ENCODE data around the gene CELSR1.

The CELSR1 gene

DNA sequence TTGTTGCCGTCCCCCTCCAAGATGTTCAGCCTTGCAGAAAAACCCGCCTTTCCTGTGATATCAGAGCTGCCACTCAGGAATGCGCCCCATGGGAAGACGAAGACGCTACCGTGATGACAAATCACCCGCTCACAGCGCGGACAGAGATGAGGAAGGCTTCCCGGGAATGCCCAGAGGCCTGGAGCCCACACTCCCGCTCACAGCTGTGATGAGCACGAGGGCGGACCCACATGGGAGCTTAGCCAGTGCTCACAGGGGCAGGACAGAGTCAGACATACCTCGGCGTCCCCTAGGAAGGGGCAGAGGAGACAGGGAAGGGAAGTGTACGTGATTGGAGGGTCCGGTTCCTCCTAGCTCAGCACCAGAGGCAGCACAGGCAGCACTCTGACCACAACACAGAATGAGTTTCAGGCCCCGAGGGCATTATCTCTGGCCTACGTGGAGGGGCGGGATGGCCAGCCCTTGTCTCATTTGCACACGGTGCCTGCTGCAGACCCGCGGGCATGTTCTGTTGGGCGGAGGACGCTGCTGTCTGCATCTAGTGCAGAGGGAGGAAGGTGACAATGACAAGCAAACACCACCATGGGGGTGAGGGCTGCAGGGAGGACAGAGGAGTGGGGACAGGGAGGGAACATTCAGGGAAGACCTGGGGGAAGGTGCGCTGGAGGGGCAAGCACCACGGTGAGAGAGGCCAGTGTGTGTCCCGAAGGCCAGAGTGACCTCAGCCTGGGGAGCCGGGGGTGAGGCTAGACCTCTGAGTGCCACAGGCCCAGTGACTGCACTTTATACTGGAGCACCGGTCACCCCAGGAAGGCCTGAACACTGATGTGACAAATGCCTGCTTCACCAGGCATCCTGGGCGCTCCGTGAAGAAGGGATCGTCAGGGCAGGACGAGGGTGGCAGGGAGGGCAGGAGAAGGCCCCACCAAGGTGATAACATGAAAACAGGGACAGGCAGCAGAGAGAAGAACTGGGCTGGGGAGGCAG is 79.6 kb downstream of the CELSR1 start:
- FAIRE-seq = no peak

GRCh38 chr22:46456818-46457163 is 80.6 kb downstream of the CELSR1 start:
- no peak for FAIRE-seq

GRCh38 chr22:46455446-46455845 is 82.0 kb downstream of the CELSR1 start:
- no peak for FAIRE-seq

DNA sequence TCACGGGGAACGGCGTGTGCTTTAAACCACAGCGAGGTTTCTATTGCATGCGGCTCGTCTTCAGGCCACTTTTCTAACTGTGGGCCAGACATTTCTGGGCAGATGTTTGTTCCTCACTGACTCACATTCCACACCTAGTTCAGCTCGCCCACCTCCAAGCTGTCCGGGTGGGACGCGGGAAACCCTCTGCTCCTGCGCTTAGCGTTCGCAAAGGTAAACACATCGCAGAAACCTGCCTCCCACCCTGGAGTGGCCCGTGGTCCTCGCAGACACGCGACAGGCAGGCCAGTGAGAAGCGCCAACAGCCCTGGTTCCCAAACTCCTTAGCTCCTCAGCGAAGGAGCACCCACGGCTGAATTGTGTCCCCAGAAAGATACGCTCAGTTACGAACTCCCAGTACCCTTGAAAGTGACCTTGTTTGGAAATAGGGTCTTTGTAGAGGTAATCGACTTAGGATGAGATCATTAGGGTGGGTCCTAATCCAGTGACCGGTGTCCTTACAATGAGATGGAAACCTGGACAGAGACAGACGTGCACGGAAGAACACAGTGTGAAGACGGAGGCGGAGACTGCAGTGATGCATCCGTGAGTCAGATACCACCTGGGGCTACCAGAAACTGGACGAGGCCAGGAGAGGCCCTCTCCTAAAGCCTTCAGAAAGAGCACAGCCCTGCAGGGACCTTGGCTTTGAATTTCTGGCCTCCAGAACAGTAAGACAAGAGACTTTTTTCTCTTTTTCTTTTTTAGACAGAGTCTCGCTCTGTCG is 82.7 kb downstream of the CELSR1 start:
- no peak for FAIRE-seq

DNA sequence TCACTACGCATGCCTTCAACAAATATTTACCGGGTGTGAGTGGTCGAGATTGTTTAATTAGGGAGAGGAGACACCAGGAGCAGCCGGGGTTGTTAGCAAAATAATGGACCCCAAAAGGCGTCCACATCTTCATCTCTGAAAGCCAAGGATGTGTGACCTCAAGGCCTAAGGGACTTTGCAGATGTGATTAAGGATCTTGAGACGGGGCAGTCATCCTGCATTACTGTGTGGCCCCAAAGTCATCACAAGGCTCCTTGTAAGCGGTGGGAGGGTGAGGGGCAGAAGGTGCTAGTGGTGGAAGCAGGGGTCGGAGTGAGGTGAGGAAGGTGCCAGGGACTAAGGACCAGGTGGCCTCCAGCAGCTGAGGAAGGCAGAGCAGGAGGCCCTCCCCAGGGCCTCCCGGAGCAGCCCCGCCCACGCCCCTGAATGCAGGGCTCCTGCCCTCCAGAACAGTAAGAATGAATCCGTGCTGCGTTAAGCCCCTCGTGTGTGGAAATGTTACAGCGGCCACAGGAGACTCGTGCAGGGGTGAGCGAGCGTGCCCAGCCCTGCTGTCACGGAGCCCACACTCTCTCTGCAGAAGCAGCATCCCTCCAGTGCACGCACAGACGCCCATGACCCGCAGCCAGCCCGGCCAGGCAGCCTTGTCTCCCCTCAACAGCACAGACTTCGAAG is 83.5 kb downstream of the CELSR1 start:
- FAIRE-seq = no peak

- FAIRE-seq = no peak
Measured at GRCh38 chr22:46453006-46453828, 84.2 kb downstream of the CELSR1 start.

- no peak for FAIRE-seq
Measured at GRCh38 chr22:46452195-46453005, 85.0 kb downstream of the CELSR1 start.

DNA sequence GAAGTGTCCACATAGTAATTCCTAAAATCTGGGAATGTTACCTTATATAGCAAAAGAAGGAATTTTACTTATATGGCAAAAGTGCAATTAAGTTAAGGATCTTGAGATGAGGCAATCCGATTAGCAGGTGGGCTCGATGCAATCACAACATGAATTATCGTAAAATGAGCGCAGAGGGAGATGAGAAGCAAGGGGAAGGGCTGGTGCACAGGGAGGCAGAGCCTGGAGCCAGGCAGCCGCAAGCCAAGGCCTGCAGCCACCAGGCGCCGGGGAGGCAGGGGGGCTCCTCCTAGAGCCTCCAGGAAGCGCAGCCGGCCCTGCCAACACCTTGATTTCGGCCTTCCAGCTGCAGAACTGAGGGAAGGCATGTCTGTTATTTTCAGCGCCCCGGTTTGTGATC is 85.7 kb downstream of the CELSR1 start:
- FAIRE-seq = no peak

DNA sequence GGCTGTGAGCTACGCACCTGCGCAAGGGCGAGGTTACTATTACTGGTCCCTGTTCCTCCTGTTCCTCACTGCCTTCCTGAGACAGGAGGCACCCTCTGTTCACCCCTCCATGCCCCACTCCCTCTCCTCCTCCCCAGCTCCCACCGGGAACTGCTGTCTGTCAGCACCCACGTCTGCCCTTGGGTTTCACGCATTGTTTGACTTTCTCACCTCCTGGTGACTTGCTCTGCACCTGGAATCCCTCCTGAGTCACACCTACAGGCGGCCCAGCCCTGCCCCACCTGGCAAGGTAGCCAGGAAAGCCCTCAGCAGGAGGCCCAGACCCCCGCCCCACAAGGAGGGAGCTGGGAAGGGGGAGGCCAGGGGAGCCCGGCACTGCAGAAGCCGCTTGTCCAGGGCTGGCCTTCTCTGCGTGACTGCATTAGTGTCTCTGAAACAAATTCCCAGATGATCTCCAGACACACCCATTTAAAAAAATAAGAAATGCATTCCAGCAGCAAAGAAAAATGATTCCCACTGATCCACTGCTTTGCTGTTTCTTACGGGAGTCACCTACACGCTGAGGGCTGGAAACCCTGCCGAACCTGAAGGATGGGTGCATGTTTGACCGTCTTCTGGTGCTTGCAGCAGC is 86.4 kb downstream of the CELSR1 start:
- FAIRE-seq = no peak

DNA sequence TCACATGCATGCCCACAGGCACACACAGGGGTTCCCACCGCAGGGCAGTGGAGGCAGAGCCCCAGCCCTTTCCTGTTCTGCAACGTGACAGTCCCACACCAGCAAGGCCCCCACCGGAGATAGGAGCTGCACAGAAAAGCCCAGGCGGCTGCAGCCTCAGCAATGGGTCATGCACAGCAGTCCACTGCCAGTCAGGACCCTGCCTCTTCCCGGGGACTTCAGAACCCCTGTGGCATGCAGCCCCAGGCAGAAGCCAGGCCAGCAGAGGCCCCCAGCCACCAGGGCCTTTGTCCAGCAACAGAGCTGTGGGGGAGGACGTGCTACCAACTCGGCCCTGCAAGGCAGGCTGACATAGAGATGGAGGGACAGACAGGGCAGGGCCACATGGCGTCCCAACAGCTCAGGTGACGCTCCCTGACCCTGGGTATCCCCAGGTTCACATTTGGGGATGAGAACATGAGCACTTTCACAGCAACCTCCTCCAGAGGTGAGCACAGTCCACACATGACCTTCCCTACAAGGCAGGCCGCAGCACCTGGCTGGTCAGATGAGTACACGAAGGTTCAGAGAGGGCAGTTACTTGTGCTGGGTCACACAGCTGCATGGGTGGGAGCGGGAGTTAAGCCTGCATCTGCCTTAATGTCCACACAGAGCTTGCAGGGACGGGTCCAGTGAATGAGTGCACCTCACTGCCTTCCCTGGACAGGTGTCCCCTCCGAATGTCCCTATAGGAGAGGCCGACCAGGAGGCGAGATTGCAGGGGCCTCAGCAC is 87.3 kb downstream of the CELSR1 start:
- no peak for FAIRE-seq

GRCh38 chr22:46449116-46449691 is 88.2 kb downstream of the CELSR1 start:
- no peak for FAIRE-seq

DNA sequence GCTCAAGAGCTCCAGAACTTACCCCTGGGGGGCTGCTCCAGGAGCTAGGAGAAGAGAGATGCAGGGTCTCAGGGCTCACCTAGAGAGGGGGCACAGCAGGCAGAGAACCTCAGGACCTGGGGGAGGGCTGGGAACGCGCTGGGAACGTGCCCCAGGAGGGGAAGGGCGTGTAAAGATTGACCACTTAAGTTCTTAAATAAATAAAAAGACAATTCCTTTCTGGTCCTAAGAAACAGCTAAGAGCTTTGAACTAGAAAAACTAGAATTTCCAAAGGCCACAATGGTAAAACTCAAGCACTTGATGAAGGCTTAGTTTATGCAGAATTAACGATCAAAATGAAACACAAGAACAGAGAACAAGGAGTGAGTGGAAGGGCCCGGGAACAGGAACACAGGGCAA is 89.1 kb downstream of the CELSR1 start:
- no peak for FAIRE-seq

GRCh38 chr22:46447906-46448305 is 89.5 kb downstream of the CELSR1 start:
- FAIRE-seq = no peak

DNA sequence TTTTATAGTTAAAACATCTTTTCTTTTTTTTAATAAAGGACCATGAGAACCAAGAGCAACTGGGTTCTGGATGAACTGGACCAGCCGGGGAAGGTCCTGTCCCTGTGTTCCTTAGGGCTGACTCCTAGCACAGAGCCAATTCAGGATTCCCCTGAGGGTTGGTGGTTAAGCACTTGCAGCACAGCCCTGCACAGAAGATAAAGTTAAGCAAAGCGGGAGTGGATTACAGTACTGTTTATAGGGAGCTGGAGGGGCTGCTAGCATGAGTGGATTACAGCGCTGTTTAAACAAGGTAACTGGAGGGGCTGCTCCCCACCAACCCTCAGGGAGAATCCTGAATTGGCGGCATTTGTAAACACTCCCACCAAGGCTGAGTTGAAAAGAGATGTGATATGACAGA is 90.6 kb downstream of the CELSR1 start:
- FAIRE-seq = no peak

DNA sequence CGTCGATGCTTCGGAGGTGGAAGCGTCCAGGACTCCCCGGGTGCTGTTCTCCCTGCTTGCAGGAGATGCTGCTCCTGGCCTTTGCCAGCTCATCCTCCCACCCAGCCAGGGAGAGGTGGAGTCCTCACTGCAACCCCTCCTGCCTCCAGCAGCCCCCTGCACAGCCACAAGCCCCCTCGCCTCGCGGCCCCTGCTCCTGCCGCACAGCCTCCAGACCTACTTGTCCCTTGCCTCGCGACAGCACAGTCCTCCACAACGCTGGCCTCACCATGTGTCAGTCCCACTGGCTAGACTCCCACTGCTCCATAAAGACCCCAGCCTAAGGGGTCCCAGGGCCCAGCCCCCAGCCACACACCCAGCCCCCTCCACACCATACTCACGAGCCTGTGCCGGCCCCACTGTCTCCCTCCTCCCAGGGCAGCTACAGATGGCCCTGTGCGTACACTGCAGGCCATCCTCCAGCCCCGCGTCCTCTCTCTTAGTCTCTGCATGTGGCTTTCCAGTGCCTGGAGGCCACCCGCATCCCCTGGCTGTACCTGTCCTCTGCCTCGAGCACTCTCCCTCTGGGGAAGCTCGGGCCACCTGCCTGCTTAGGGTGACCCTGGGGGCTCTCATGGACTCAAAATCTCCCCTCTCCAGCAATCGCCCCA is 91.5 kb downstream of the CELSR1 start:
- no peak for FAIRE-seq

DNA sequence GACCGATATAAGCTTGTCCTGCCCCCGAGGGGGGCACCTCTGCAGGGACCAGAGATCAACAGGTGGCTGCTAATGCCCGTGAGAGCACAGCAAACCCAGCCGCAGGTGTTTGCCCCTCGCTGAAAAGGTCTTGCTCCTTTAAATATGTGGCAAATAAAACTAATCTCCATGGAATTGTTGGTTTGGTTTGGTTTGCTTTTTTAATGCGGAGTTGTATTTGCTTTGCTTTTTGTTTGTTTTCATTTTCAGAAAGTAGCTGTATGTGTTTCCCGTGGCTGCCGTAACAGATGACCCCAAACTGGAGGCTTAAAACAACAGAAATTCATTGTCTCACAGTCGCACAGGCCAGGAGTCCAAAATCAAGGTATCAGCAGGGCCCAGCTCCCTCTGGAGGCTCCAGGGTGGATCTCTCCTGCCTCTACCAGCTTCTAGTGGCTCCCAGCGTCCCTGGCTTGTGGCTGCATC is 93.0 kb downstream of the CELSR1 start:
- no peak for FAIRE-seq

DNA sequence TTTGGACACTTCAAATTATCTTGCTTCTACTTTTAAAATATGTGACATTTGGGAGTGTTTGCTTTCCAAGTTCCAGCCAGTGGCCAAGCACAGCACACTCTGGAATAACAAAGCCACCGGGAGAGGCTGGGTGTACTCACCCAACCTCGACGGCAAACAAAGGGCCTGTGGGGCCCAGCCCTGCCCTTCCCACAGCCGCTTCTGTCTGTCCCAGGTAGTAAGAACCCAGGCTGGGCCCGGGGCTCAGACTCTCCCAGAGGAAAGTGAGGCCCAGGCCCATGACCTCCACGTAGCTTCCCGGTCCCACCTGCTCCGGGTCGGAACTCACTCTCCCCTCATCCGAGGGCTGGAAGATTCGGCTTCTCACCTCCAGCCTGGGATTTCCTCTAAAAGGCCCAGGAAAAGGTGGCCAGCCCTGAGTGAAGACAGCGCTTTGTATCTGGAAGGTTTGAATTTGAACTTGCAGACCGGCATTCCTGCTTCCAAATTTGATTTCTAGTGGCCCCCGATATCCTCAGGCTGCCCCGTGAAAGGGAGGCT is 93.5 kb downstream of the CELSR1 start:
- FAIRE-seq = no peak

GRCh38 chr22:46442217-46442853 is 95.1 kb downstream of the CELSR1 start:
- FAIRE-seq = no peak

Measured in islet of Langerhans (tissue), 1 donor.